ENCODE results near the gene CACHD1.

GRCh38 chr1:64505944-64506655 lies 36.2 kb downstream of the CACHD1 start:
- TF ChIP-seq REST (IDR thresholded peaks at IDR 0.05; ENCODE audit: insufficient read depth in 1 of 2, low read depth in 2 of 2, low read length in 1 of 2), result no peak
- TF ChIP-seq CTCF (IDR thresholded peaks at IDR 0.05), result no peak
